22Rv1 (cell line): ENCODE data around the gene NUDCD2.

Experiments
- CTCF ChIP-seq: fragments of 450-650 bp; IDR thresholded peaks from 2 replicates; pipeline ENCODE4 v1.5.1; 2017; ENCODE audit warnings: mild to moderate bottlenecking
- ZFX ChIP-seq: fragments of 450-650 bp; IDR thresholded peaks from 2 replicates; pipeline ENCODE4 v1.6.1; 2017; ENCODE audit warnings: antibody characterized with exemption, borderline replicate concordance

- TF ChIP-seq CTCF (no peak), ZFX (no peak)
Observed at GRCh38 chr5:163437011-163437308, 22.9 kb downstream of the NUDCD2 start.
